Liver (tissue), 3 donors: ENCODE results near the gene ZNF101.

Experiments
- ATF3 ChIP-seq: IDR thresholded peaks from 2 replicates; pipeline ENCODE4 v1.6.1; 2016; ENCODE audit warnings: antibody characterized with exemption
- CTCF ChIP-seq: fragments of 150-350 bp; IDR thresholded peaks from 2 replicates; pipeline ENCODE4 v1.5.1; 2017; ENCODE audit warnings: improper control_type of control experiment, low read depth, low read length; ENCODE audit not compliant: missing input control
- HNF4A ChIP-seq, 2 donors: conservative IDR thresholded peaks; 2 replicates each; pipeline ENCODE4 v1.6.1; 2016; ENCODE audit warnings: antibody characterized with exemption in 2 of 2, mild to moderate bottlenecking in 2 of 2
- JUND ChIP-seq, 2 donors: IDR thresholded peaks; 2 replicates each; pipeline ENCODE4 v1.6.1; 2016; ENCODE audit warnings: antibody characterized with exemption in 2 of 2
- MAX ChIP-seq: IDR thresholded peaks from 2 replicates; pipeline ENCODE4 v1.6.1; 2016; ENCODE audit warnings: antibody characterized with exemption
- RAD21 ChIP-seq, 2 donors: IDR thresholded peaks; 2 replicates each; pipeline ENCODE4 v1.6.1; 2016; ENCODE audit warnings: antibody characterized with exemption in 2 of 2, mild to moderate bottlenecking in 2 of 2
- REST ChIP-seq: IDR thresholded peaks from 2 replicates; pipeline ENCODE4 v1.6.1; 2016; ENCODE audit warnings: antibody characterized with exemption, mild to moderate bottlenecking
- RXRA ChIP-seq, 2 donors: IDR thresholded peaks; 2 replicates each; pipeline ENCODE4 v1.6.1; 2017 to 2018; ENCODE audit warnings: antibody characterized with exemption in 2 of 2, mild to moderate bottlenecking in 1 of 2
- SP1 ChIP-seq: IDR thresholded peaks from 2 replicates; pipeline ENCODE4 v1.6.1; 2018; ENCODE audit warnings: antibody characterized with exemption, mild to moderate bottlenecking
- TAF1 ChIP-seq: conservative IDR thresholded peaks from 2 replicates; pipeline ENCODE4 v1.6.1; 2016; ENCODE audit warnings: antibody characterized with exemption, mild to moderate bottlenecking
- YY1 ChIP-seq: IDR thresholded peaks from 2 replicates; pipeline ENCODE4 v1.6.1; 2016; ENCODE audit warnings: antibody characterized with exemption, mild to moderate bottlenecking
- ZBTB33 ChIP-seq: IDR thresholded peaks from 2 replicates; pipeline ENCODE4 v1.6.1; 2016; ENCODE audit warnings: antibody characterized with exemption
- donor health status: healthy.
- donor health status: healthy.

- TF ChIP-seq CTCF (no peak), ATF3 (no peak), REST (no peak), RAD21 (IDR thresholded peaks at IDR 0.05) (no peak), SP1 (no peak), YY1 (no peak), ZBTB33 (no peak), RXRA (IDR thresholded peaks at IDR 0.05) (no peak), TAF1 (no peak), MAX (no peak), JUND (IDR thresholded peaks at IDR 0.05) (no peak), HNF4A (conservative IDR thresholded peaks at IDR 0.05) (no peak)
These were observed 53.3 kb downstream of the ZNF101 start for GRCh38 chr19:19721896-19722295.
